ENCODE measurements around the gene RALGAPB. TPM values are rescaled to one million over a fixed set of nuclear protein-coding genes. Genes with fewer than 3 reads are reported as not detected.

Gene RALGAPB
- total and polyA plus RNA-seq, 3 donors from 2014 or later = 49.9 to 64.7 (median 52.6) TPM

- Histone ChIP-seq H3K36me3 (ENCODE audit: low read depth, missing control alignments) (no peaks in the 10 kb centered on the region), H3K27ac (no peak overlapping the region), H3K4me3 (no peak overlapping the region), H3K9me3 (no peaks in the 10 kb centered on the region), H3K4me1 (no peaks in the 10 kb centered on the region), H3K27me3 (no peaks in the 10 kb centered on the region)
- intact Hi-C loops (cut with DNase I; ENCODE audit: low total_unique reads) = no loop called here
- WGBS, 2 donors = 95 to 98% methylated on average over 2 of the region's 2 CpGs
- no peak for DNase-seq
- no peak for TF ChIP-seq POLR2A (IDR thresholded peaks at IDR 0.05)
- no peak for TF ChIP-seq CTCF (IDR thresholded peaks at IDR 0.05)
Observed at GRCh38 chr20:38536310-38536709, 63.7 kb downstream of the RALGAPB start.

DNA sequence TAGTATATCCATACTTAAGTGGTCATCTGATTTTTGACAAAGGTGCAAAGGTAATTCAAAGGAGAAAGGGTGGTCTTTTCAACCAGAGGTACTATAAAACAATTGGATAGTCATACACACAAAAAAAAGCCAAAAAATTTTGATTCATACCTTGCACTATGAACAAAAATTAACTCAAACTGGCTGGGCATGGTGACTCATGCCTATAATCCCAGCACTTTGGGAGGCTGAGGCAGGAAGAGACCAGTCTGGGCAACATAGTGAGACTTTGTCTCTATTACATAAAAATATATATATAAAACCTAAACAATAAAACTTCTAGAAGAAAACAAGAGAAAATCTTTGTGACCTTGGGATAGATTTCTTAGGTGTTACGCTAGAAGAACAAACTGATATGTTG, 64.5 kb downstream of the RALGAPB start:
- intact Hi-C loops (cut with DNase I; ENCODE audit: low total_unique reads) = no loop called here
- TF ChIP-seq CTCF (IDR thresholded peaks at IDR 0.05) = no peak
- TF ChIP-seq POLR2A (IDR thresholded peaks at IDR 0.05) = no peak
- no peaks in the 10 kb centered on the region for H3K9me3 ChIP-seq
- H3K36me3 ChIP-seq (ENCODE audit: low read depth, missing control alignments) = no peaks in the 10 kb centered on the region
- WGBS, 2 donors = 94 to 95% methylated on average over 1 of the region's 1 CpG
- no peak overlapping the region for H3K27ac ChIP-seq
- no peaks in the 10 kb centered on the region for H3K27me3 ChIP-seq
- no peak for DNase-seq
- no peaks in the 10 kb centered on the region for H3K4me1 ChIP-seq
- H3K4me3 ChIP-seq = no peak overlapping the region

DNA sequence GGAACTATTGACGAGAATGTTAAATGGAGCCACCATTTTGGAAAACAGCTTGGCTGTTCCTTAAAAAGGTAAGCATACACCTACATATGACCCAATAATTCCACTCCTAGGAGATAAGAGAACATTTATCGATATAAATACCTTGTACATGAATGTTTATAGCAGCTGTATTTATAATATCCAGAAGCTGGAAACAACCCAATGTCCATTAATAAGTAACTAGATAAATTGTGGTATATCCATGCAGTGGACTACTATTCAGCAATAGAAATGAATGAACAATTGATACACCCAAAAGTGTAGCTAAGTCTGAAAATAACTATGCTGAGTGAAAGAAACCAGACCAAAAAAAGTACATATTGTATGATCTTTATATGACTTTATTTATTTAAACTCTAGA, 66.1 kb downstream of the RALGAPB start:
- Histone ChIP-seq H3K36me3 (ENCODE audit: low read depth, missing control alignments) (no peaks in the 10 kb centered on the region), H3K27ac (no peak overlapping the region), H3K27me3 (no peaks in the 10 kb centered on the region), H3K9me3 (no peaks in the 10 kb centered on the region), H3K4me3 (no peak overlapping the region), H3K4me1 (no peaks in the 10 kb centered on the region)
- 96 to 98% methylated on average over 2 of the region's 2 CpGs for WGBS, 2 donors
- no peak for DNase-seq
- no peak for TF ChIP-seq POLR2A (IDR thresholded peaks at IDR 0.05)
- TF ChIP-seq CTCF (IDR thresholded peaks at IDR 0.05) = no peak
- intact Hi-C loops (cut with DNase I; ENCODE audit: low total_unique reads) = no loop called here

- WGBS, 2 donors = 87 to 88% methylated on average over 7 of the region's 7 CpGs
- H3K36me3 ChIP-seq (ENCODE audit: low read depth, missing control alignments) = no peaks in the 10 kb centered on the region
- intact Hi-C loops (cut with DNase I; ENCODE audit: low total_unique reads) = no loop called here
- no peak for DNase-seq
- no peak overlapping the region for H3K4me3 ChIP-seq
- TF ChIP-seq CTCF (IDR thresholded peaks at IDR 0.05) (no peak), POLR2A (IDR thresholded peaks at IDR 0.05) (no peak)
- H3K9me3 ChIP-seq = no peaks in the 10 kb centered on the region
- H3K4me1 ChIP-seq = no peaks in the 10 kb centered on the region
- H3K27me3 ChIP-seq = no peaks in the 10 kb centered on the region
- H3K27ac ChIP-seq = no peak overlapping the region
Observed at GRCh38 chr20:38543014-38543906, 70.6 kb downstream of the RALGAPB start.

- Histone ChIP-seq H3K4me1 (no peaks in the 10 kb centered on the region), H3K27me3 (no peaks in the 10 kb centered on the region), H3K4me3 (no peak overlapping the region), H3K36me3 (ENCODE audit: low read depth, missing control alignments) (no peaks in the 10 kb centered on the region), H3K9me3 (no peaks in the 10 kb centered on the region), H3K27ac (no peak overlapping the region)
- no peak for TF ChIP-seq CTCF (IDR thresholded peaks at IDR 0.05)
- TF ChIP-seq POLR2A (IDR thresholded peaks at IDR 0.05) = no peak
- WGBS, 2 donors = 90 to 100% methylated on average over 2 of the region's 2 CpGs
- DNase-seq = no peak
- intact Hi-C loops (cut with DNase I; ENCODE audit: low total_unique reads) = no loop called here
Observed at GRCh38 chr20:38545771-38546170, 73.1 kb downstream of the RALGAPB start.

Data from testis (tissue), 3 donors.